EH (cell line): Measurements from ENCODE around the gene ANKDD1A.

Experiments
- DNase-seq: peaks from one replicate; pipeline ENCODE4 v3.0.0-alpha.2; 2015; ENCODE audit warnings: low read depth

Gene ANKDD1A

DNA sequence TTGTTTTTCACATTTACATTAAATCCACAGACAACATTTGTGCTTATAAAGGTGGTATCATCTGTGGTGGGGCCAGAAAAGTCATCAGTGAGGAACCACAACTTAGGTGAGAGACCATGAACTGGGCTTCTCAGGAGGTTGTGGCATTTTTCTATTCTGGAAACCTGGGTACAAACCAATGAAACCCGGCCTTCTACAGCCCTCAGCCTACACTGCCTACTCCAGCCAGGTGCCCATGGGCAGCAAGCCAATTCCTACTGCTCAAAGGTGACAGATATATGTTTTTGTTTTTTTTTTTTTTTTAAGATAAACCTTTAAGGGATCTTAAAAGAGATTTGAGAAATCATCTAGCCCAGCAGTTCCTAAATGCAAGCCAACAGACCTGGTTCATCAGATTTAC, 57.7 kb downstream of the ANKDD1A start:
- DNase-seq = no peak

DNA sequence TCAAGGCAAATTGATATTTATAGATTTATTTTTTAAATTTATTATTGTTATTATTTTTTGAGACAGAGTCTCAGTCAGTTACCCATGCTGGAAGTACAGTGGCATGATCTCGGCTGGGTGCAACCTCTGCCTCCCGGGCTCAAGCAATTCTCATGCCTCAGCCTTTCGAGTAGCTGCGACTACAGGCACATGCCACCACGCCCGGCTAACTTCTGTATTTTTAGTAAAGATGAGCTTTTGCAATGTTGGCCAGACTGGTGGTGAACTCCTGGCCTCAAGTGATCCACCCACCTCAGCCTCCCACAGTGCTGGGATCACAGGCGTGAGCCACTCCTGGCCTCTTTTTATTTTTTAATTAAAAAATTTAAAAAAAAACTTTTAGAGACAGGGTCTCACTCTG, 59.0 kb downstream of the ANKDD1A start:
- DNase-seq = no peak

DNA sequence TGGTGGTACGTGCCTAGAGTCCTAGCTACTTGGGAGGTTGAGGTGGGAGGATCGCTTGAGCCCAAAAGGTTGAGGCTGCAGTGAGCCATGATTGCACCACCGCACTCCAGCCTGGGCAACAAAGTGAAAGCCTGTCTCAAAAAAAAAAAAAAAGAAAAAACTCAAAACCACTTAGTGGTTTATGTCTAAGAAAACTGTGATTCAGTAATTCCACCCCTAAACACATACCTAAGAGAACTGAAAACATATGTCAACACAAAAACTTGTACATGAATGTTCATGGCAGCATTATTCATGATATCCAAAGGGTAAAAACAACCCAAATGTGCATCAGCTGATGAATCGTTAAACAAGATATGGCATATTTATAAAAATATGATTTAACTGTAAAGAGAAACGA, 63.7 kb downstream of the ANKDD1A start:
- DNase-seq = peak; percentile 58

DNA sequence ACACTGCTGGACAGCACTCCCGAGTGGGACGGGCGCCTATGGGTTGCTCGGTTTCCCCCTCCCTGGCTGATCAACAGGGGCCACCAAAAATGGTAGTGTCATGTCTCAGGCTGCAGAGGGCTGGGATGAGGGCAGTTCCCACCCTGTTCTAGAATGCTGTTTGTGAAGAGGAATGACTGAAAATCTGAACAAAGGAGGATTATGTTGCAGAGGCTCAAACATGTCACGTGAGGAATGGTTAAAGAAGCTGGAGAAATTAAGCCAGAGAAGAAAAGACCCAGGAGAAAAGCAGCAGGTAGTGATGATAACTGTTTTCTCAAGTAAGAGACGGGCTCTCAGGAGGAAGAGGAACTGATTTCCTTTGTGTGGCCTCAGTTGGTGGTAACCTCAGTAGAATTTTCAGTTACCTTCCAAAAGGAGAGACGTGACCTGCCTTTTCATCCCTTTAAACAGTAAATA, 67.6 kb downstream of the ANKDD1A start:
- no peak for DNase-seq

DNA sequence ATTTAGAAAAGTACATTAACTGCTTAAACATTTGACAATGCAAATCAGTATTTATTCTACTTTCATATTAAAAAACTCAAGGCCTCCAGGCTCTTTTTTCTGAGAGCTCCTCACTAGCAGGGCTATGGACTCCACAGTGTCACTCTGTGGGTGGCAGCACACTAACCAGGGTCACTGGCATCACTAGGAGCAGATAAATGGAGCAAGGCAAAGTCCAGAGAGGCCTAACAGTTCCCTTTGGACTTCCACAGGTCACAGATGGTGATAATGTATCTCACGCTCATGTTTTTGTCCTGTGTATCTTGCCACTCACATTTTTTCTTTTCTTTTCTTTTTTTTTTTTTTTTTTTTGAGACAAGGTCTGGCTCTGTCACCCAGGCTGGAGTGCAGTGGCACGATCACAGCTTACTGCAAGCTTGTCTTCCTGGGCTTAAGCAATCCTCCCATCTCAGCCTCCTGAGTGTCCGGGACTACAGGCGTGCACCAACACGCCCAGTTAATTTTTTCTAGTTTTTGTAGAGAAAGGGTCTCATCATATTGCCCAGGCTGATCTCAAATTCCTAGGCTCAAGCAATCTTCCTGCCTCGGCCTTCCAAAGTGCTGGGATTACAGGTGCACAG, 70.2 kb downstream of the ANKDD1A start:
- no peak for DNase-seq

DNA sequence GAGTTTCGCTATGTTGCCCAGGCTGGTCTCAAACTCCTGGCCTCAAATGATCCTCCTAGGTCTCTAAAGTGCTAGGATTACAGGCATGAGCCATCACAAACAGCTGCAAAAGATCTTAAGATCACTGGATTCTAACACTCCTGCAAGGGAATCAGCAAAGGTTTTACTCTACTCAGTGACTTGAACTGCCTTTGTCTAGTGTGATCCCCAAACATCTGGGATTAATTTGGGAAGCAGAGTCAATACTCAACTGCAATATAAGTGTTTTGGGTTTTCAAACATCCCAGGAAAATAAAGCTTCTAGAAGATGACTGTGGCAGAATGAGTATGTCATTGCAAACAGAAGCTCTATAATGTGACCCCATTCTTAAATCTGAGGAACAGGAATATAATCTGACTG, 70.8 kb downstream of the ANKDD1A start:
- DNase-seq = peak; percentile 57

DNA sequence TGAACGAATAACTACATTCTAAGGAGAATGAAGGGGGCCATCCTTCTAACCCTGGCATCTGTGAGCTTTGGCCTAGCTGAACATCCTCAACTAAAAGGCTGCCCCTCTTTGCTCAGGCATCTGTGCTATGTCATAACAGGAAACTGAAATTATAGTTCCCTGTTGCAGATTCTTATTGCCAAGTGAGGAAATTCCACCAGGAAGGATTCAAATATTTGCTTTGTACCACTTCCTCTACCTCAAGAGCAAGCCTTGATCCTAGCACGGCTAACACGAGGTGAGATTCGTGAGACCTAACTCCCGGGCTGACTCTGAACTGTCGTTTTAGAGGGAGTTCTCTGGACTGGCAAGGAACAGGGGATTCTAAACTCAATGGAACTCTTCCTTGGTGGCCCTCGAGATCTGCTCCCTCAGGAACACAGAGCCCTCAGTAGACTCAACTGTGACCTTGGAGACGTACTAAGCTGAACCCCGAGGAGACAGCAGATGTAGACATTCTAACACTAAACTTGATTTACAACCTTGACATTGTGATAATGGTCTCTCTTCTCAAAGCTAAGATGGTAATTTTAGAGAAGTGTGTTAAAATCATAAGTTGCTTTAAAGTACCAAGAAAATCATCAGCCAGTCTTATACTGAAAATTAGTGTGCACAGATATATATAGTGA, 73.8 kb downstream of the ANKDD1A start:
- DNase-seq = peak; percentile 77

DNA sequence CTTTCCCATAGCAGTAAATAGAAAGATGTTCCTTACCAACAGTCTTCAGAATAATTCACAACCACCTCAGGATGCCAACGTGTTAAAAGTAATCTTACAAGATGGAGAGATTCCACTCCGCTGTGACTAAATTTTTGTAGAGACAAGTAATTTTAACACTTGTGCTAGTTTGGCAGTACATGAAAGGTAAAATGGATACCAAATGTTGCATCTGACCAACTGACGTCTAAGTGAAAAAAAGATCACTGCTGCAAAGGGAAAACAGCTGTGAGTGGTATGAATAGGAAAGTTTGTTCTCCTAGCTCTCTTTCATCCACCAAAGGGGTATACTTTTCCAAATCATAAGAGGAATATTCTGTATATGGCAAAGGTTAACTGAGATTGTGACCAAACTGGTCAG, 75.4 kb downstream of the ANKDD1A start:
- no peak for DNase-seq

DNA sequence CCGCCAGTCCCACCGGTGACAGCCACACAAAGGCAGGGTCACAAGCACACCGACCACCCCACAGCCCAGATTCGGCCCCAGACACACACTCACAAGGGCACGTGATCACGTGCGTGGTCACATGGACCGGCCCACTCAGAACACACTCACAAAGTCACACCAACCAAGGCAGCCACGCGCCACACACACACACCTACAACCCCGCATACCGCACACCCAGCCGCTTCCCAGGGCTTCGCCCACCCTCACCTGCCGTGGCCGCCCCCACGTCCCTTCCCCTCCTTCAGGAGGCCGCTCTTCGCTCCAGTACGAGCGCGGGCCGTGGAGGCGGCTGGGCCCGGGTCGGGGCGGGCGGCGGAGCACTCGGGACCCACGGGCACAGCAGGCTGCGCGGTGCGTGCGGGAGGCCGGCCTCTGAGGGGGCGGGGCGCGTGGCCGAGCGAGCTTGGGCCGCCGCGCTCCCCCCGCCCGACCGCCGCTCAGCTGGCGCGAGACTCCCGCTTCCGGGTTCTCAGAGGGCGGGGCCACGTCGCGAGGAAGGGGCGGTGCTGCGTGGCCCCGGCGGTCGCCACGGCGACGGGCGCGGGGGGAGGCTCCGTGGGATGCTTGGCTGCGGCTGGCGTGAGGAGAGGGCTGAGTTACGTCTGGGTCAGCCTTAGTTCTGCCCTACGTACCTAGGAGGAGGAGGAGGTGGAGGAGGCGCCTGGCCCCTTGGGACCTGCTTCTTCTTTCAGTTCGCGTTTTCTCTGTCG, 77.9 kb downstream of the ANKDD1A start, which contains the start of gene SPG21:
SPG21 (minus strand) TSS at position 499 of the 752 bp plus-strand sequence. CDS start 6,345 bp downstream, outside the sequence.
- peak; percentile 93 for DNase-seq

DNA sequence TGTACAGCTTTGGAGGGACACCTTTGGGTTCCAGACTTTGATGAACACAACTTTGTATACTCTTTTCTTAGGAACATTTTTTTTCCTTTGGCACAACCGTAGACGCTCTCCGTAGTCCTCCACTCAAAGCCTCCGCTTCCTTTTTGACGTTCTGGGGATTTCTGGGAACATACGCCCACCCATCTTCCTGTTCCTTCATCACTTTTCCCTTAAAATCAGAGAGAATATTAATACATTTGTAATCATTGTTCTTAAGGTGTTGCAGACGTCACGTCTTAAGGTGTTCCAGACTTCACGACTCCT, 78.4 kb downstream of the ANKDD1A start:
- no peak for DNase-seq

DNA sequence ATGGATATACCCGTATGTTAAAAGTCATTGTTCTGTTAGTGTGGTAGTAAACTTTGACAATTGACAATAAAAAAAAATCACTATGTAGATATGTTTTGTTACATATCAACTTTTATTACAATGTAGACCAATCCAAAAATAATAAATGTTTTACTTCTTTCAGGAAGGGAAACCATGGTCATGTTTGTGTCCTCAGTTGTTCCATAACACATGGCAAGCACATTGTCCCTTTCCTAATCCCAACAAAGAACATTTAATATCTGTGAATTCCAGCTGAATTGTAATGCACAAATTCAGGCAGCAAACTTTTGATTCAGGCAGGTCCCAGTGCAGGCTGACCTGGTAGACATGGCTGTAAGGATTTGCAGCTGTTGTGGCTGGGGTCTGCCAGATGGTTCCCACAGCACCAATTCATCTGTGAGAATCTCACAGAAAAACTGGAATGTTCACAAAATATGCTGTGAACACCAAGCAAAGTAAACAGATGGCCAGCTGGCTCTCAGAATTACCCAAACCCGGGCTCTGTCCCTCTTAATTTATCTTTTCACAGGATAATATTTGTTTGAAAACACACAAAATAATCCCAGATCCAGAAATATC, 79.9 kb downstream of the ANKDD1A start:
- no peak for DNase-seq

DNA sequence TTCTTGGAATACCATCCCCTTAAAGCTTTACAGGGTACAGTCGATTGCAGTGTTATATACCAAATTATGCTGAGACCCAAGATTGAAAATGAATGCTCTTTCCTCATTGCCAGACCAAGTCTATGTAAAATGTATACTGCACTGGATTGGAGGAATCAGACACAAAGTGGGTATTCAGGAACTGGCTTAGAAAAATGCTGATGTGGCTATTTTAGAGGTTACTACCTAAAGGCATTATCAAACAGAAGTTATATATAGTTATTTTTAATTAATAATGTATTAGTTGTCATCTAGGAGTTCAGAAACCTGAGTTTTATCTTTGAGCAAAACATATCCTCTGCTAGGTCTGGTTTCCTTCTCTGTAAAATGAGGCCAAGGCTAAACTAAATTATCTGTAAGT, 81.6 kb downstream of the ANKDD1A start:
- no peak for DNase-seq

DNA sequence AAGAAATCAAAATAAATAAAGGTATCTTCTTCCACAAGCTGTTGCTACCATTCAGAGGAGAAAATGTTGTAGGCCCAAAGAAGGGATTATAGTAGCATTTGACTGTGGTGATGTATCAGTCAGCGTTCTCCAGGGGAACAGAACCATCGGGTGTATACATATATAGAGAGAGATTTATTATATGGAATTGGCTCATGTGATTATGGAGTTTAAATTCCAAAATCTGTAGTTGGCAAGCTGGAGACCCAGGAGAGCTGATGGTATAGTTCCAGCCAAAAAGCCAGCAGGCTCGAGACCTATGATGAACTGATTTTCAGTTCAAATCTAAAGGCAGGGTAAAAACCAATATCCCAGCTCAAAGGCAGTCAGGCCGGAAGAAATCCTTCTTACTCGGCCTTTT, 85.4 kb downstream of the ANKDD1A start:
- DNase-seq = no peak

DNA sequence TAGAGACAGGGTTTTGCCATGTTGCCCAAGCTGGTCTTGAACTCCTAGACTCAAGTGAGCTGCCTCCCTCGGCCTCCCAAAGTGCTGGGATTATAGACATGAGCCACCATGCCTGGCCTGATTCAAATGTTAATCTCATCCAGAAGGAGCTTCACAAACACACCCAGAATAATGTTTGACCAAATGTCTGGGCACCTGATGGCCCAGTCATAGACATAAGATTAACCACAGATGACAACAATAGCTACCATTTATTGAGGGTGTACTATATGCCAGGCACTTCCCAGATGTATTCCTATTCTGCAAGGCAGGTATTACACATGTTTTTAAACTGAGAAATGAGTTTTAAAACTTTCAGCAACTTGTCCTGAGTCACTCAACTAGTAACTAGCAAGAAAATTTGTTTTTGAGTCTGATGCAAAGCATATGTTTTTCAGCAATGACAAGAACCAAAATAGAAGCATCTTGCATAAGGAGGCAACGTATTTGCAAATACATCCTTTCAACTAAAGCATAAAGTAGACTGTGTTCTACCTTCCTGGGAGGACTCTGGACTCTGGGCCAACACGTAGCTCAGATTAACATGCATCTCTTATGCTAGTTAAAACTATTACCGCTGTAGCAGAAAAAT, 86.2 kb downstream of the ANKDD1A start:
- no peak for DNase-seq

DNA sequence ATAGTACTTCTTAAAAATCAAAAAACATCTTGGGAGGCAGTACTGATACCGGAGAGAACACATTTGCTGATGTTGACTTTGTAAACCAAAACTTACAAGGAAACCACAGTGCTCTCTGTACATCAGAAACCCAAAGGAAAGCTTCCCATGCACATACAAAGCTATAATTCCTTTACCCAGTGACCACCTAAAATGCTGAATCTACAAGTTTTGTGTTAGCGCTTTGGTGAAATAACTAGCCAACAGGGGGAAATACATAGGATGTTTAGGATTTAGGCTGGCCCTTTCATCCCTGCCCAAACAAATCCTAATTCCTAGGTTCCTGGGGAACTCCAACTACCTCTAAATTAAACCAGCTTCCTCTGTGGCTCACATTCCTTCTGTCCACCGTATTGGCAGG, 93.3 kb downstream of the ANKDD1A start:
- DNase-seq = no peak

DNA sequence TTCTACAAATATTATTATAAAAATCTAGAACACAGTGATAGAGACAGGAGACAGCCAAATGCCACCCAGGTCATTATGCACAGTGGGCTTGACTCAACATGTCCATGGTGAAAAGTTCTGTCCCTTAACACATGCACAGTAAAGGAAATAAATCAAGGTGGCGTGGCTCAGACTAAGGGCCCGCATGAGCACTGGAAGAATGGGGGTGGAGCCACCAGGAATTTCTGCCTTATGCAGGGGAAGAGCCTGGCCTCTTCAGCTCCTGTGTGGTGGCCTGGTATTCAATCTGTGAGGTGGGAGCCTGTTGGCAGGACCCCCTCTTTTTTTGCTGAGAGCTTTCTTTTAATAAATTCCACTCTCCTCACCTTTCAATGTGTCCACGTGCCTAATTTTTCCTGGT, 95.2 kb downstream of the ANKDD1A start:
- DNase-seq = no peak
